Type B pancreatic cell (in vitro differentiated cells): Measurements from ENCODE around the gene TUSC2. TPM values are rescaled to one million over a fixed set of nuclear protein-coding genes. Genes with fewer than 3 reads are reported as not detected.
A peak's percentile ranks its signal among the peaks of the same experiment; 100 is the strongest.

Source experiments
- DNase-seq: peaks from one replicate; pipeline ENCODE4 v3.0.0; 2021; ENCODE audit warnings: mixed read lengths; ENCODE audit not compliant: unreplicated experiment; ENCODE audit errors: extremely low spot score
- H3K27ac Mint-ChIP-seq: 2 replicates; pipeline ENCODE4 v1.8.0; 2021; ENCODE audit warnings: mild to moderate bottlenecking, mixed read lengths
- H3K27me3 Mint-ChIP-seq: 2 replicates; pipeline ENCODE4 v1.8.0; 2021; ENCODE audit warnings: mixed read lengths
- H3K36me3 Mint-ChIP-seq: 2 replicates; pipeline ENCODE4 v1.8.0; 2021; ENCODE audit warnings: mixed read lengths
- H3K4me1 Mint-ChIP-seq: one replicate; pipeline ENCODE4 v1.8.0; 2021; ENCODE audit warnings: mixed read lengths; ENCODE audit not compliant: unreplicated experiment
- H3K4me3 Mint-ChIP-seq: 2 replicates; pipeline ENCODE4 v1.8.0; 2021; ENCODE audit warnings: mild to moderate bottlenecking, mixed read lengths
- H3K9me3 Mint-ChIP-seq: 2 replicates; pipeline ENCODE4 v1.8.0; 2021; ENCODE audit warnings: mixed read lengths
- total RNA-seq: library from RNA; stranded (reverse); gene quantifications from 2 replicates; pipeline ENCODE4 v1.2.1, GENCODE V29; 2021; ENCODE audit warnings: low replicate concordance
- TF ChIP-seq, protein P1 (sequence below): fragments of 200-600 bp; sonication (generic); conservative IDR thresholded peaks from 2 replicates; pipeline ENCODE4 v1.5.0; 2021; ENCODE audit warnings: antibody characterized with exemption, mild to moderate bottlenecking

The TUSC2 gene
- total RNA-seq, 1 donor from 2014 or later = 24.9 TPM

DNA sequence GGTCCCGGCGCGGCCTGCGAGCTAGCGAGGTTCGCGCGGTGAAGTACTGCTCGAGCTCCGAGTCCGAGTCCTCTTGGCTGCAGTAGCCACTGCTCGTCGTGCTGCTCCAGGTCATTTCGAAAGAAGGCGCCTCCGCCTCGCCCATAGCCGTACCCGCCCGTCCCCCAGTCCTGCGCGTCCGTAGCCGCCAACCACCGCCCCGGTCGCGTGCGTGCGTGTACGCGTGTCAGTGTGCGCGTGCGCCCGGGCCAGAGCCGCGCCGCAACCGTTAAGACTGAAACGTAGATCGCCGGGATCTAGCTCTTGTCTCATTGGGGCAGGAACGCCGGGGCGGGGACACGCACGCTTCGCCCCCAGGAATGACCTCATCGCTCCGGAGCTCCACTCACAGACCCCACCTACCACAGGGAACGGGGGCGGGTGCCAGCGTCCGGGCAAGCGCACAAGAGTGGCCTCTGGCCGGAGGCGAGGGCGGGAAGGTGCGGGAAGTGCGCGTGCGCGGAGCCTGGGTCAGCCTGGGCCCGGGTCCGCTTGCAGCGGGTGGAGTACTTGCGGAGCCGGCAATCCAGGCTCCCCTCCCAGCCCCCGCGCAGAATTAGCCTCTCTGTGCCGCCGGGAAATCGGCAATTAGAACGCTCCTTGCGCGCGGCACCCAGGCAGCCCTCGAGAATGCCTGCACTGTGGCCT lies 9.3 kb upstream of the TUSC2 start:
- Mint-ChIP-seq H3K27ac (peak overlapping the region; percentile 98), H3K9me3 (no peaks in the 10 kb centered on the region), H3K27me3 (peaks cover 35% of the 10 kb centered on the region), H3K36me3 (peaks cover 4% of the 10 kb centered on the region), H3K4me3 (peak overlapping the region; percentile 98), H3K4me1 (peaks cover 25% of the 10 kb centered on the region)
- DNase-seq = peak; percentile 99
- TF ChIP-seq, protein P1, sequence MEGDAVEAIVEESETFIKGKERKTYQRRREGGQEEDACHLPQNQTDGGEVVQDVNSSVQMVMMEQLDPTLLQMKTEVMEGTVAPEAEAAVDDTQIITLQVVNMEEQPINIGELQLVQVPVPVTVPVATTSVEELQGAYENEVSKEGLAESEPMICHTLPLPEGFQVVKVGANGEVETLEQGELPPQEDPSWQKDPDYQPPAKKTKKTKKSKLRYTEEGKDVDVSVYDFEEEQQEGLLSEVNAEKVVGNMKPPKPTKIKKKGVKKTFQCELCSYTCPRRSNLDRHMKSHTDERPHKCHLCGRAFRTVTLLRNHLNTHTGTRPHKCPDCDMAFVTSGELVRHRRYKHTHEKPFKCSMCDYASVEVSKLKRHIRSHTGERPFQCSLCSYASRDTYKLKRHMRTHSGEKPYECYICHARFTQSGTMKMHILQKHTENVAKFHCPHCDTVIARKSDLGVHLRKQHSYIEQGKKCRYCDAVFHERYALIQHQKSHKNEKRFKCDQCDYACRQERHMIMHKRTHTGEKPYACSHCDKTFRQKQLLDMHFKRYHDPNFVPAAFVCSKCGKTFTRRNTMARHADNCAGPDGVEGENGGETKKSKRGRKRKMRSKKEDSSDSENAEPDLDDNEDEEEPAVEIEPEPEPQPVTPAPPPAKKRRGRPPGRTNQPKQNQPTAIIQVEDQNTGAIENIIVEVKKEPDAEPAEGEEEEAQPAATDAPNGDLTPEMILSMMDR = no peak

DNA sequence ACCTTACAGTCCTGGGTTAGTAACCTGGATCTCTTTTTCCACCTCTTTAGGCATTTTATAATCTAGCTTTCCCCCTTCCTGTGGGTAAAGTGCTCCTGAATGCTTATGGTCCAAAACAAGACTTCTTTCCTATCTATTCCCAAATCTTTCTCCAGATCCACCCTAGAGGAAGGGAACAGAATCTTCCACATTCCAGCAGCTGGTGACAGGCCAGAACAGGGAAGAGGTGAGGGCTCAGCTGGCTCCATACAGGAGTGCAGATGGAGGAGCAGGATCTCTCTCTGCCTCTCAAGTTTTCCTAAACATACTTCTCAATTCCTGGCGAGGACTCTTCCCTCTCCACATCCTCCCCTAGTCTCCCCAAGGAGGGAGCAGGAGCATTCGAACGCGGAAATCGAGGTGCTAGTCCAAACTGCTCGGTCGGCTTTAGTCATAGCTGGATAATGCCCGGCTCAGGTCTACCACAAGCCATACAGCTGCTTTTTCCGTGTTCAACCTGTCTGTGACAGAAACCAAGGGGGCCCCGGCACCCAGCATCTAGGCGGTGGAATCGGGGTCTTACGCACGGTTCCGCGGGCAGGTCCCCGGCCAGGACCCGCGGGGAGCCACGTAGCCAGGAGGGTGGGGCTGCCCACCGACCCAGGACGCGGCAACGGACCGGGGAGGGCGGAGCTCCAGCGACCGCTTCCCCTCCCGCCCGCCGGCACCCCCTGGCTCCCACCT lies 8.6 kb upstream of the TUSC2 start:
- TF ChIP-seq, protein P1 = peak; percentile 27
- no peak for DNase-seq
- peaks cover 4% of the 10 kb centered on the region for H3K36me3 Mint-ChIP-seq
- peak overlapping the region; percentile 98 for H3K4me3 Mint-ChIP-seq
- peaks cover 28% of the 10 kb centered on the region for H3K27me3 Mint-ChIP-seq
- H3K4me1 Mint-ChIP-seq = peaks cover 25% of the 10 kb centered on the region
- H3K9me3 Mint-ChIP-seq = no peaks in the 10 kb centered on the region
- peak overlapping the region; percentile 98 for H3K27ac Mint-ChIP-seq

DNA sequence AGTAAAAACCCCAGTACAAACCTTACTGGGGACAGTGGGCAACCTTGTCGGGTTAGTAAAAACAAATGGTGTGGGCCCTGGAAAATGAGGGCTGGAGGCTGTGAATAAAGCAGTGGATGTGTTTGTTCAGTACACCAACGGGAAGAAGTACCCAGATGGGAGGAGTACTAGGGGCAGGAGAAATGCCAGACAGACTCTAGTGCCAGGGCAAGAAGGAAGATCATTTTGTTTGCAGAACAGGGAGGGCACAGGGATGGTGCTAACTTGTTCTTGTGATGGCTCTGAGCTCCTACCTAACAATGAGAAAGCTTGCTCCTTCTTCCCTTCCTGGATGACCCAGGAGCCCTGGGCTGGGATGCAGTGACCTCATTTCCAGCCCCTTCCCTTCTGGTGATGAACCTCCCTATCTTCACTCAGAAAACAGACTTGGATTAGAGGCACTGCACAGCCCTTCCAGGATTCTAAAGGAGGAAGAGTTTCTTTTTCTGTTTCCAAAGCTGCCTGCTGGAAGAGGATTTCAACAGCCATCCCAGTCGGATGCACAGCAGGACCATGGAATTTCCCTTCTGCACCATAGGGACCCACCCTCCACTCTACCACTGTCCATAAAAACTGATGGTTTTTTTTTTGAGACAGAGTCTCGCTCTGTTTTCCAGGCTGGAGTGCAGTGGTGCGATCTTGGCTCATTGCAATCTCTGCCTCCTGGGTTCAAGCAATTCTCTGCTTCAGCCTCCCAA lies 6.5 kb upstream of the TUSC2 start:
- no peaks in the 10 kb centered on the region for H3K9me3 Mint-ChIP-seq
- peaks cover 4% of the 10 kb centered on the region for H3K36me3 Mint-ChIP-seq
- no peak overlapping the region for H3K4me3 Mint-ChIP-seq
- TF ChIP-seq, protein P1 = no peak
- H3K27me3 Mint-ChIP-seq = peaks cover 11% of the 10 kb centered on the region
- peaks cover 19% of the 10 kb centered on the region for H3K4me1 Mint-ChIP-seq
- no peak for DNase-seq
- H3K27ac Mint-ChIP-seq = peak overlapping the region; percentile 39

DNA sequence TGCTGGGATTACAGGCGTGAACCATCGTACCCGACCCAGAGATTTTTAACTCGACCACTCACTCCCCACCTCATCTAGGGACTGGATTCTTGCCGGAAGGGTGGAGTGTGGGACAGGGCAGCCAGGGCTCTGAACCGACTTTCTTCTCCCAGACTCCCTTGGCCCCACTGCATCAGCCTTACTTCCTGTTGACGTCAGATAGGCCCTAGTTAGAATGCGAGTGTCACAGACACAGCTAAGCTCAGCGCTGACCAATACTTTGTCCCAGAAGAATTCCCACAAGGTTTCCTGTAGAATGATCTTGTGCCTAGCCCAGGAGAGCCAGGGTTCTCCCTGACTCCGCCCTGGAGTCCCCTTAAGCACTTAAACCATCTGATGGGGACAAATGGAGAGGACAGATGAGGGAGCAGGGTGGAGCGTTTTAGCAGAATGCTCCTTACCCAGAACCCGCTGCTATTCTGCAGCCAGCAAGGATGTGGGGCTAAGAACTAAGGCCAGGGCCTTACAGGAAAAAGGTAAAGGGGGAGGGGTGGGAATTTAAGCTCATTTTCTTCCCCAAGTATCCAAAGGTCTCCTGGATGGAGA lies 5.8 kb upstream of the TUSC2 start:
- TF ChIP-seq, protein P1 = no peak
- peak overlapping the region; percentile 39 for H3K27ac Mint-ChIP-seq
- peaks cover 4% of the 10 kb centered on the region for H3K27me3 Mint-ChIP-seq
- peaks cover 17% of the 10 kb centered on the region for H3K4me1 Mint-ChIP-seq
- DNase-seq = no peak
- no peak overlapping the region for H3K4me3 Mint-ChIP-seq
- H3K36me3 Mint-ChIP-seq = peaks cover 4% of the 10 kb centered on the region
- no peaks in the 10 kb centered on the region for H3K9me3 Mint-ChIP-seq

DNA sequence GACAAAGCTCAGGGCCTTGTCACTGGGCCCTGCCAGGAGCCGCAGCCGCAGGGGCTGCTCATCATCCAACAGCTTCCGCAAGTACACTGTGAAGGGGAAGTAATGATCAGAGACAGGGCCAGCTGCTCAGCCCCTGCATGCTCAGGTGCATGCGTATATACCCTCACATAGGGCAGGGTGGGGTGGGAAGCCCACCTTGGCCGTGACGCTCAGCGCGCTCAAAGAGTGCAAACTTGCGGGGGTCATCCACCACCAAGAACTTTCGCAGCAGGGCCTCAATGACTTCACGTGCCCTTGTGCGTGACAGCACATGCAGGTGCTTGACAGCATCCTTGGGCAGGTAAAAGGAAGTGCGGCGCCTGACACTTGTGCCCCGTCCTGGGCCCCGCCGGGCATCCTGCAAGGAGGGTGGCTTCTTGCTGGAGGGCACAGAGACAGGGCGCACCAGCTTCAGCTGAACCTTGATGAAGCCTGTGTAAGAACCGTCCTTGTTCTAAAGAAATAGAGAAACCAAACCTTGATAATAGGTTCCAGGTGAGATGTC lies 3.4 kb upstream of the TUSC2 start:
- Mint-ChIP-seq H3K4me1 (peaks cover 13% of the 10 kb centered on the region), H3K27me3 (no peaks in the 10 kb centered on the region), H3K4me3 (no peak overlapping the region), H3K36me3 (peaks cover 3% of the 10 kb centered on the region), H3K27ac (no peak overlapping the region), H3K9me3 (no peaks in the 10 kb centered on the region)
- DNase-seq = no peak
- TF ChIP-seq, protein P1 = no peak
